H1 (cell line): ENCODE results near the gene RHBDF2. TPM values are rescaled to one million over a fixed set of nuclear protein-coding genes. Genes with fewer than 3 reads are reported as not detected.

Experiments used
- ASH2L ChIP-seq: fragments of 200-600, 300-600 bp; sonication (generic); IDR thresholded peaks from one replicate; pipeline ENCODE4 v1.7.1; 2017; ENCODE audit warnings: low read length
- HDAC6 ChIP-seq: IDR thresholded peaks from one replicate; pipeline ENCODE4 v1.7.1; 2012; ENCODE audit warnings: low read depth, mild to moderate bottlenecking, inconsistent platforms, low read length, moderate library complexity
- POLR2AphosphoS5 ChIP-seq: IDR thresholded peaks from 2 replicates; pipeline ENCODE4 v1.6.1; 2011; ENCODE audit warnings: low read depth, low read length
- SP2 ChIP-seq: IDR thresholded peaks from 2 replicates; pipeline ENCODE4 v1.6.1; 2012; ENCODE audit warnings: mild to moderate bottlenecking, low read length, inconsistent platforms
- polyA plus RNA-seq, 7 experiments: library from polyadenylated mRNA; depleted of rRNA in 3 of 7; stranded (reverse) in 5 of 7; unstranded in 2 of 7; fragments of >200 nt in 5 of 7; fragments of 200-250 nt in 2 of 7; gene quantifications; 1 replicate in 5 of 7; 2 replicates in 1 of 7; 4 replicates in 1 of 7; pipeline versions ENCODE4 v1.2.1 to v1.2.3, GENCODE V29; 2011 to 2013; ENCODE audit warnings: missing spikeins in 2 of 7, mixed read lengths in 2 of 7
- total RNA-seq: library from RNA; stranded (reverse); fragmentation: NEBNext Ultra II Directional; extraction: Animal tissue kit (Norgen Biotek cat#: 25700); gene quantifications from 2 replicates; pipeline ENCODE4 v1.2.1, GENCODE V29; 2021

RHBDF2 gene
- total and polyA plus RNA-seq, 2 of the 8 experiments (the other 6 are each of a cell fraction or from before 2014, with no cell fraction given) = 21.2 to 25.9 TPM

- TF ChIP-seq ASH2L (no peak), POLR2AphosphoS5 (no peak), HDAC6 (no peak), SP2 (no peak)
These were observed 42.2 kb upstream of the RHBDF2 start (continued) for GRCh38 chr17:76543482-76543825.
